Endothelial cell of umbilical vein (primary cell): ENCODE results near the gene CCDC85A. TPM values are rescaled to one million over a fixed set of nuclear protein-coding genes. Genes with fewer than 3 reads are reported as not detected.

Experiments
- BruUV-seq: library from RNA; stranded (reverse); fragments of 400-500 nt; replicated peaks from 2 replicates; lab custom pipeline; 2021; lab: Mats Ljungman, UMichigan
- CTCF ChIA-PET: fragments of 300-600, 350-600 bp; sonication (Branson Sonifier 250); formaldehyde crosslinking; loops from one replicate; lab custom pipeline; 2021; ENCODE audit warnings: antibody characterized with exemption, inconsistent platforms; lab: Charles Lee
- POLR2A ChIA-PET: fragments of 300-600, 350-600 bp; sonication (Branson Sonifier 250); formaldehyde crosslinking; loops from one replicate; lab custom pipeline; 2021; ENCODE audit warnings: antibody characterized with exemption, inconsistent platforms; lab: Charles Lee
- DNase-seq: peaks from one replicate; pipeline ENCODE4 v3.0.0-alpha.2; 2011; ENCODE audit warnings: low read depth, low spot score
- FAIRE-seq: peaks from 2 replicates; lab custom pipeline; 2011; peaks lifted over from hg19 to GRCh38; lab: Jason Lieb, UNC
- H2AFZ ChIP-seq: 2 replicates; pipeline ENCODE4 v1.6.0; 2012; ENCODE audit warnings: low read depth, low read length, control low read depth, inconsistent platforms
- H3K27ac ChIP-seq: 2 replicates; pipeline ENCODE4 v1.5.1; 2011; ENCODE audit warnings: low read depth, mild to moderate bottlenecking, control low read depth, low read length, moderate library complexity; ENCODE audit not compliant: insufficient read depth
- H3K27me3 ChIP-seq, 2 experiments: 2 replicates each; pipeline versions ENCODE4 v1.6.0 to v1.6.1; 2011; ENCODE audit warnings: low read length in 2 of 2, mixed read lengths in 1 of 2; ENCODE audit not compliant: control insufficient read depth in 2 of 2, insufficient read depth in 2 of 2
- H3K36me3 ChIP-seq, 2 experiments: 2 replicates in 1 of 2; 3 replicates in 1 of 2; pipeline ENCODE4 v1.5.1; 2011; ENCODE audit warnings: low read length in 2 of 2, mild to moderate bottlenecking in 1 of 2, moderate library complexity in 1 of 2; ENCODE audit not compliant: control insufficient read depth in 2 of 2, insufficient read depth in 2 of 2; ENCODE audit errors: extremely low read depth in 1 of 2
- H3K4me1 ChIP-seq: 3 replicates; pipeline ENCODE4 v1.5.1; 2011; ENCODE audit warnings: mild to moderate bottlenecking, low read length; ENCODE audit not compliant: control insufficient read depth, insufficient read depth; ENCODE audit errors: extremely low read depth
- H3K4me2 ChIP-seq: 2 replicates; pipeline ENCODE4 v1.6.1; 2011; ENCODE audit warnings: low read length, control low read depth, mixed read lengths; ENCODE audit not compliant: insufficient read depth
- H3K4me3 ChIP-seq, 3 experiments: fragments of 200-600 bp in 1 of 3; sonication (generic), shearing (Covaris generic) in 1 of 3; replicated peaks in 1 of 3; 2 replicates each; pipeline ENCODE4 v1.5.1; 2011 to 2016; ENCODE audit warnings: control low read depth in 3 of 3, low read length in 3 of 3, mild to moderate bottlenecking in 2 of 3, inconsistent platforms in 1 of 3, low read depth in 1 of 3, moderate library complexity in 1 of 3; ENCODE audit not compliant: insufficient read depth in 1 of 3
- H3K79me2 ChIP-seq: 2 replicates; pipeline ENCODE4 v1.6.0; 2012; ENCODE audit warnings: low read length, inconsistent platforms; ENCODE audit not compliant: control insufficient read depth, insufficient read depth
- H3K9ac ChIP-seq: replicated peaks from 2 replicates; pipeline ENCODE3; 2011; ENCODE audit warnings: low read length, control low read depth; ENCODE audit not compliant: insufficient read depth; ENCODE audit errors: extremely low read depth
- H3K9me1 ChIP-seq: replicated peaks from 3 replicates; pipeline ENCODE4 v1.6.0; 2011; ENCODE audit warnings: mild to moderate bottlenecking, low read length; ENCODE audit not compliant: control insufficient read depth, insufficient read depth; ENCODE audit errors: extremely low read depth
- H3K9me3 ChIP-seq: replicated peaks from 2 replicates; pipeline ENCODE4 v1.5.1; 2012; ENCODE audit warnings: low read length, inconsistent platforms; ENCODE audit not compliant: control insufficient read depth, insufficient read depth
- H4K20me1 ChIP-seq: replicated peaks from 2 replicates; pipeline ENCODE3; 2011; ENCODE audit warnings: mild to moderate bottlenecking, low read length; ENCODE audit not compliant: control insufficient read depth, insufficient read depth; ENCODE audit errors: extremely low read depth
- EZH2 ChIP-seq: IDR thresholded peaks from 2 replicates; pipeline ENCODE4 v1.6.1; 2012; ENCODE audit warnings: borderline replicate concordance, low read depth, mild to moderate bottlenecking, moderate library complexity, low read length, inconsistent platforms; ENCODE audit not compliant: severe bottlenecking
- FOS ChIP-seq: IDR thresholded peaks from 2 replicates; pipeline ENCODE4 v1.6.1; 2011; ENCODE audit warnings: mild to moderate bottlenecking, low read length, moderate library complexity, borderline replicate concordance; ENCODE audit not compliant: insufficient read depth
- GATA2 ChIP-seq: IDR thresholded peaks from 2 replicates; pipeline ENCODE4 v1.7.0; 2011; ENCODE audit warnings: low read depth, mild to moderate bottlenecking, moderate library complexity, mixed read lengths, low read length; ENCODE audit not compliant: insufficient read length, insufficient read depth
- JUN ChIP-seq: IDR thresholded peaks from 2 replicates; pipeline ENCODE4 v1.6.1; 2011; ENCODE audit warnings: borderline replicate concordance, low read depth; ENCODE audit not compliant: insufficient read length, insufficient read depth
- MYC ChIP-seq: IDR thresholded peaks from one replicate; pipeline ENCODE4 v1.6.1; 2011; ENCODE audit warnings: mild to moderate bottlenecking, low read depth, low read length
- POLR2A ChIP-seq: IDR thresholded peaks from 2 replicates; pipeline ENCODE4 v1.6.1; 2012; ENCODE audit warnings: low read depth, mild to moderate bottlenecking, control low read depth, low read length
- POLR2AphosphoS5 ChIP-seq: IDR thresholded peaks from 2 replicates; pipeline ENCODE4 v1.6.1; 2012; ENCODE audit warnings: low read depth, mild to moderate bottlenecking, control low read depth, low read length, moderate library complexity; ENCODE audit not compliant: insufficient read depth
- dilution Hi-C: fragments of 300-500 bp; cut with MboI; formaldehyde crosslinking; loops from one replicate; pipeline ENCODE4 v1.15.0; 2019; ENCODE audit warnings: low sequenced_read_pairs; ENCODE audit not compliant: extremely low pct_ligation_motif_present
- intact Hi-C: fragments of 100-400 bp; cut with micrococcal nuclease; formaldehyde crosslinking; loops from one replicate; pipeline ENCODE4 v1.10.0; 2022
- polyA plus RNA-seq, 4 experiments: library from polyadenylated mRNA; depleted of rRNA in 3 of 4; stranded (reverse) in 3 of 4; unstranded in 1 of 4; fragments of >200 nt; gene quantifications; 2 replicates each; pipeline versions ENCODE4 v1.2.1 to v1.2.3, GENCODE V29; 2011 to 2012; ENCODE audit warnings: missing spikeins in 1 of 4
- total RNA-seq: library from RNA; stranded (reverse); gene quantifications from 2 replicates; pipeline ENCODE4 v1.2.3, GENCODE V29; 2021
- TF ChIP-seq, protein P1 (sequence below): IDR thresholded peaks from 2 replicates; pipeline ENCODE4 v1.6.1; 2011; ENCODE audit not compliant: insufficient read depth, insufficient read length
- TF ChIP-seq, protein P2 (sequence below), 2 donors: IDR thresholded peaks; 1 replicate in 1 of 2; 2 replicates in 1 of 2; pipeline ENCODE4 v1.5.1; 2011; ENCODE audit warnings: low read length in 2 of 2, mild to moderate bottlenecking in 2 of 2, moderate library complexity in 2 of 2, control low read depth in 1 of 2, inconsistent platforms in 1 of 2, low read depth in 1 of 2; ENCODE audit not compliant: insufficient read depth in 1 of 2; ENCODE audit errors: extremely low read depth in 1 of 2

CCDC85A gene
- total and polyA plus RNA-seq, 2 donors (not counting 3 experiments of a cell fraction or from before 2014, with no cell fraction given): 5.1 to 10.4 TPM

DNA sequence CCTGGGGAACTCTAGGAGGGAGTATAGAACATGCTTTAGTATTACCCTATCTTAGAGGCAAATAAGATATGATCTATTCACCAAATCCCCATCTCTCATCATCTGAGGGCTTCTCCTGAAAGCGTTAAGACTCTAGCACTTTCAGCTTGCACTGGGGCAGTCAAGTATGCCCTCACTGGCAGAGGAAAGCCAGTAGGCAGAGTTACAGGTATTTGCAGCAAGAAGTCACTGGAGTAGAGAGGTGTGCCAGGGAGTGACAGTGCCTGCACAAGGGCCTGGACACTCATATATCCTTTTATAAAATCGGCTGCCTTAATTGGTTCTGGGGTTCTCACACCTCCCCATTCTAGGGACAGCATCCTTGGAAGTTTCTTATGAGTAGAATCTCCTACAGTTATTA is 31.9 kb upstream of the CCDC85A start:
- Histone ChIP-seq H3K27ac (no peak overlapping the region), H3K9me3 (no peaks in the 10 kb centered on the region), H3K9me1 (no peaks in the 10 kb centered on the region), H3K4me2 (no peak overlapping the region), H3K27me3 (peaks cover 20 to 21% of the 10 kb centered on the region in 2 experiments), H3K4me3 (no peak overlapping the region), H3K79me2 (no peaks in the 10 kb centered on the region), H4K20me1 (no peaks in the 10 kb centered on the region), H3K4me1 (no peaks in the 10 kb centered on the region), H3K36me3 (no peaks in the 10 kb centered on the region), H3K9ac (no peak overlapping the region), H2AFZ (no peak overlapping the region)
- dilution Hi-C loops: no loop called here
- POLR2A ChIA-PET: no interaction called here
- BruUV-seq: no TSS peak
- CTCF ChIA-PET: interaction anchor here (1.6 kb wide), 1 partner anchor 18 kb away, joined by 3 read pairs; no protein-coding TSS in a partner anchor
- intact Hi-C loops: no loop called here
- FAIRE-seq (no peak), DNase-seq (no peak)
- no peak for TF ChIP-seq EZH2
- TF ChIP-seq, protein P1, sequence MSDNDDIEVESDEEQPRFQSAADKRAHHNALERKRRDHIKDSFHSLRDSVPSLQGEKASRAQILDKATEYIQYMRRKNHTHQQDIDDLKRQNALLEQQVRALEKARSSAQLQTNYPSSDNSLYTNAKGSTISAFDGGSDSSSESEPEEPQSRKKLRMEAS: no peak
- no peak for TF ChIP-seq GATA2
- no peak for TF ChIP-seq POLR2A
- TF ChIP-seq, protein P2, sequence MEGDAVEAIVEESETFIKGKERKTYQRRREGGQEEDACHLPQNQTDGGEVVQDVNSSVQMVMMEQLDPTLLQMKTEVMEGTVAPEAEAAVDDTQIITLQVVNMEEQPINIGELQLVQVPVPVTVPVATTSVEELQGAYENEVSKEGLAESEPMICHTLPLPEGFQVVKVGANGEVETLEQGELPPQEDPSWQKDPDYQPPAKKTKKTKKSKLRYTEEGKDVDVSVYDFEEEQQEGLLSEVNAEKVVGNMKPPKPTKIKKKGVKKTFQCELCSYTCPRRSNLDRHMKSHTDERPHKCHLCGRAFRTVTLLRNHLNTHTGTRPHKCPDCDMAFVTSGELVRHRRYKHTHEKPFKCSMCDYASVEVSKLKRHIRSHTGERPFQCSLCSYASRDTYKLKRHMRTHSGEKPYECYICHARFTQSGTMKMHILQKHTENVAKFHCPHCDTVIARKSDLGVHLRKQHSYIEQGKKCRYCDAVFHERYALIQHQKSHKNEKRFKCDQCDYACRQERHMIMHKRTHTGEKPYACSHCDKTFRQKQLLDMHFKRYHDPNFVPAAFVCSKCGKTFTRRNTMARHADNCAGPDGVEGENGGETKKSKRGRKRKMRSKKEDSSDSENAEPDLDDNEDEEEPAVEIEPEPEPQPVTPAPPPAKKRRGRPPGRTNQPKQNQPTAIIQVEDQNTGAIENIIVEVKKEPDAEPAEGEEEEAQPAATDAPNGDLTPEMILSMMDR (IDR thresholded peaks at IDR 0.05; ENCODE audit: extremely low read depth in 1 of 2, insufficient read depth in 1 of 2, low read depth in 1 of 2, low read length in 2 of 2): no peak
- no peak for TF ChIP-seq JUN
- no peak for TF ChIP-seq MYC
- no peak for TF ChIP-seq FOS
- TF ChIP-seq POLR2AphosphoS5: no peak
